PFSK-1 (cell line): ENCODE measurements around the gene ZNF385C.

Experiments used
- FOXP2 ChIP-seq: optimal IDR thresholded peaks from 2 replicates; pipeline ENCODE3; 2011; ENCODE audit warnings: borderline replicate concordance, control low read depth, inconsistent platforms; ENCODE audit not compliant: insufficient read depth; ENCODE audit errors: extremely low read length, extremely low read depth
- POLR2AphosphoS5 ChIP-seq: IDR thresholded peaks from 2 replicates; pipeline ENCODE4 v1.6.1; 2012; ENCODE audit warnings: low read depth, mild to moderate bottlenecking, control low read depth, low read length, moderate library complexity
- REST ChIP-seq, 2 experiments: IDR thresholded peaks; 2 replicates each; pipeline versions ENCODE4 v1.6.1 to v1.8.0; 2011 to 2012; ENCODE audit warnings: low read depth in 2 of 2, low read length in 2 of 2, control low read depth in 1 of 2, inconsistent platforms in 1 of 2, mild to moderate bottlenecking in 1 of 2, moderate library complexity in 1 of 2; ENCODE audit not compliant: insufficient read depth in 1 of 2
- SIN3A ChIP-seq: IDR thresholded peaks from 2 replicates; pipeline ENCODE4 v1.6.1; 2012; ENCODE audit warnings: mild to moderate bottlenecking, low read length, moderate library complexity, borderline replicate concordance; ENCODE audit not compliant: insufficient read depth
- TAF1 ChIP-seq: IDR thresholded peaks from 2 replicates; pipeline ENCODE4 v1.6.1; 2012; ENCODE audit warnings: low read length, control low read depth, borderline replicate concordance; ENCODE audit not compliant: insufficient read depth

- TF ChIP-seq POLR2AphosphoS5 (no peak), TAF1 (no peak), SIN3A (no peak), REST (IDR thresholded peaks at IDR 0.05; ENCODE audit: insufficient read depth in 1 of 2, low read depth in 2 of 2, low read length in 2 of 2) (no peak), FOXP2 (no peak)
Measured at GRCh38 chr17:42017866-42018200, 80.4 kb downstream of the ZNF385C start.
